NCI-H1105 (cell line): ENCODE measurements around the gene YY1AP1.
A peak's percentile ranks its signal among the peaks of the same experiment; 100 is the strongest.
"Not testable (repeated sequence)": the region's sequence is repeated elsewhere in the genome, so short reads cannot be mapped to it uniquely, and the experiment has no call there.

ENCODE experiments used
- DNase-seq: peaks from one replicate; lab custom pipeline; 2025; lab: John Stamatoyannopoulos, UW

The YY1AP1 gene, protein sequence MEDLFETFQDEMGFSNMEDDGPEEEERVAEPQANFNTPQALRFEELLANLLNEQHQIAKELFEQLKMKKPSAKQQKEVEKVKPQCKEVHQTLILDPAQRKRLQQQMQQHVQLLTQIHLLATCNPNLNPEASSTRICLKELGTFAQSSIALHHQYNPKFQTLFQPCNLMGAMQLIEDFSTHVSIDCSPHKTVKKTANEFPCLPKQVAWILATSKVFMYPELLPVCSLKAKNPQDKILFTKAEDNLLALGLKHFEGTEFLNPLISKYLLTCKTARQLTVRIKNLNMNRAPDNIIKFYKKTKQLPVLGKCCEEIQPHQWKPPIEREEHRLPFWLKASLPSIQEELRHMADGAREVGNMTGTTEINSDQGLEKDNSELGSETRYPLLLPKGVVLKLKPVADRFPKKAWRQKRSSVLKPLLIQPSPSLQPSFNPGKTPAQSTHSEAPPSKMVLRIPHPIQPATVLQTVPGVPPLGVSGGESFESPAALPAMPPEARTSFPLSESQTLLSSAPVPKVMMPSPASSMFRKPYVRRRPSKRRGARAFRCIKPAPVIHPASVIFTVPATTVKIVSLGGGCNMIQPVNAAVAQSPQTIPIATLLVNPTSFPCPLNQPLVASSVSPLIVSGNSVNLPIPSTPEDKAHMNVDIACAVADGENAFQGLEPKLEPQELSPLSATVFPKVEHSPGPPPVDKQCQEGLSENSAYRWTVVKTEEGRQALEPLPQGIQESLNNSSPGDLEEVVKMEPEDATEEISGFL

DNA sequence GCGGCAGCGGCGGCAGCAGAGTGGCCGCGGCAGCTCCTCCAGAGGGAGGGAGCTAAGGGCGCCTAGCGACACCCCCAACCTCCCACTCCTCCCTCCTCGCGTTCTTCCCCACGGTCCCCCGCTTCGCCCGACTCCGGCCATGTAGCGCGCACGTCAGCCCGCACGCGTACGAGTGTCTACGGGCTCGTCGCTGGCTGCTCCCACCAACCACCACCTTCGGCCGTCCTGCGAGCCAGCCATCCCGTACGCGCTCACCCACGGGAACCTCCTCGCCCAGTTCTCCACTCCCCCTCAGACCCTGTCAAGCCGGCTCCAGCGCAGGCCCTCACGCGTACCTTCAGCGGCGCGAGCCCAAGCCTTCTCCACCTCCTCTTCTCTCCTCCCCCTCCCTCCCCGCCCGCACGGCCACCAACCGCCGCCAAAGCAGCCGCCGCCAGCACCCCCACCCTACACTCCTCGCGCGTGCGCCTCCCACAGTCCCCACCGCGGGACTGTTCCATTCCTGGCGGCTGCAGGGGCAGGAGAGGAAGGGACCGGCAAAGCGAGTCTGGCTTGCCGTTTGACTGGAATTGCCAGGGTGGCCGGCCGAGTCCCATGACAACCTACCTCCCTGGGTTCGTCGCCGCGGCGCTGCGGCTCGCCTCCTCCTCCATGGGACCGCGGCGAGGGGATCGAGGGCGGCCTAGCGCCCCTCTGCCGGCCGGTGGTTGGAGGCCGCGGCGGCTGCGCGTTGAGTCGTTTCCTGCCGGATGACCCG is at the start of gene YY1AP1:
YY1AP1 (minus strand) TSS at position 451 of the 757 bp plus-strand sequence. CDS start 8,338 bp downstream, outside the sequence.
- peak; percentile 84 for DNase-seq

DNA sequence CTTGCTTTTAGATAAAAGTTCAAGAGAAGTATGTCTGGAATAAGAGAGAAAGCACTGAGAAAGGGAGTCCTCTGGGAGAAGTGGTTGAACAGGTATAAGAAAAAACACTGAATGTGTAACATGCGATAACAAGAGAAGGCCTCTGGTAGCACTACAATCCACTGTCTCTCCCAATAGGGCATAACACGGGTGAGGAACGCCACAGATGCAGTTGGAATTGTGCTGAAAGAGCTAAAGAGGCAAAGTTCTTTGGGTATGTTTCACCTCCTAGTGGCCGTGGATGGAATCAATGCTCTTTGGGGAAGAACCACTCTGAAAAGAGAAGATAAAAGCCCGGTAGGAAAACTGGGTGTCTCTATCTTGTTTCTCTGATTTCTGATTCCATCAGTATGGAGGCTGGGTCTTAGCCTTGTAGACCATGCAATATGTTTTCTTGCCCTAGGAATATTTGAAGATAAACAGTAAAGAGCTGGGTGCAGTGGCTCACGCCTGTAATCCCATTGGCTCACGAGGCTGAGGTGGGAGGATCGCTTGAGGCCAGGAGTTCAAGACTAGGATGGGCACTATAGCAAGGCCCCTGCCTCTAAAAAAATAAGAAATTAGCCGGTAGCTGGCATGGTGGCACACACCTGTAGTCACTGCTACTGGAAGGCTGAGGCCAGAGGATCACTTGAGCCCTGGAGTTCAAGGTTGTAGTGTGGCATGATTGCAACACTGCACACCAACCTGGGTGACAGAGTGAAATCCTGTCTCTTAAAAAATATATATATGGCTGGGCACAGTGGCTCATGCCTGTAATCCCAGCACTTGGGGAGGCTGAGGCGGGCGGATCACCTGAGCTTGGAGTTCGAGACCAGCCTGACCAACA is 40.7 kb upstream of the YY1AP1 start:
- peak; percentile 14 for DNase-seq

DNA sequence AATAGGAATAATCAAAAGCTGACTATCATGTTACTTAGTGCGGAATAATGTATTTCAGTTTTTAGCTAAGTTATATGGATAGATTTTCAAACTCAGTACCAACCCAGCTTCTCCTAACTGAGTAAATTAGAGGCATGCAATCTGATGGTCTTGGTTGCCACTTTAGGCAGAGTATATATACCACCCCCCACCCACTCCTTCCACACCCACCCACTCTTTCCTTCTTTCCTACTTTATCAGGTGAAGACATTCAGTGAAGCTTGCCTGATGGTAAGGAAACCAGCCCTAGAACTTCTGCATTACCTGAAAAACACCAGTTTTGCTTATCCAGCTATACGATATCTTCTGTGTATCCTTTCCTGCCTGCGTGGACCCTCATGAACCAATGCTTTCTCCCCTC is 36.6 kb upstream of the YY1AP1 start:
- DNase-seq = no peak

DNA sequence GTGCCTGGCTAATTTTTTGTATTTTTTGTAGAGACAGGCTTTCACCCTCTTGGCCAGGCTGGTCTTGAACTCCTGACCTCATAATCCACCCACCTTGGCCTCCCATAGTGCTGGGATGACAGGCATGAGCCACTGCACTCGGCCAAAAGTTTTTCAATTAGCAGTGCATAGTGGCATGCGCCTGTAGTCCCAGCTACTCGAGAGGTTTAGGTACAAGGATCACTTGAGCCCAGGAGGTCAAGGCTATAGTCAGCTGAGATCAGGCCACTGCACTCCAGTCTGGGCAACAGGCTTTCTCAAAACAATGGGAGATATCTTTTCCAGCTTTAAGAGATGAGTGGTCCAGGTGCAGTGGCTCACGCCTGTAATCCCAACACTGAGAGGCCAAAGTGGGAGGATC is 31.1 kb upstream of the YY1AP1 start:
- DNase-seq = no peak

DNA sequence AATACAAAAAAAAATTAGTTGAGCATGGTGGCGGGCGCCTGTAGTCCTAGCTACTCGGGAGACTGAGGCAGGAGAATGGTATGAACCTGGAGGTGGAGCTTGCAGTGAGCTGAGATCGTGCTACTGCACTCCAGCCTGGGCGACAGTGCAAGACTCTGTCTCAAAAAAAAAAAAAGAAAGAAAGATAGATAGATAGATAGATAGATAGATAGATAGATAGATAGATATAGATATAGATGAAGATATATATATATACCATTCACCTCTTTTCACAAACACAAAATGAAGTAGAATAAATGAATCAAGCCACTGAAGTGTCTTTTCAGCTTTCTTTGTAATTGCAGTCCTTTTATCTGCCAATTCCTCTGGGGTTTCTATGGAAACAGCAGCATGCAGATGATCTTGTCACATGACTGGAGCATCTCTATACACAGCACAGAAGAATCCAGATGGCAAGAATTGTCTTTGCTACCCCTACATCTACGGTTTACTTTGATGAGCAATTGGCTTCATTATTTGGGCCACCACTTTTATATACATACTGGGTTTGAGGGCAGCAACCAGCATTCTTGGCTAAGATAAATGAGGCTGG is 30.0 kb upstream of the YY1AP1 start:
- DNase-seq = not testable (repeated sequence)

DNA sequence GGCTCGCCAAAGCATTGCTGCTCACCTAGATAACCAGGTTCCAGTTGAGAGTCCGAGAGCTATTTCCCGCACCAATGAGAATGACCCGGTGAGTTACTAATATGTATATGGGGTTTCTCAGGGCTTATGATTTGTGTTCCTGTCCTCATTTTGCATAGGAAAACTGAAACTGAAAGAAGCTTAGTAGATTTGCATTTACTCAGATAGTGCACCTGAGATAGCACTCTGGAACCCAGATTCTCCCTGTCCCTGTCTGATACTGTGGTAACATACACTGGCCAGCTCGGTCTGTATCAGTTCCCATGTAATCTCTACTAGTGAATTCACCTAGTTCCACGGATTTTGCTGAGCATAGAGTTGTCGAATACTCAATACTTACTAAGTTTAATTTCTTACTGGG is 28.5 kb upstream of the YY1AP1 start:
- DNase-seq = no peak

DNA sequence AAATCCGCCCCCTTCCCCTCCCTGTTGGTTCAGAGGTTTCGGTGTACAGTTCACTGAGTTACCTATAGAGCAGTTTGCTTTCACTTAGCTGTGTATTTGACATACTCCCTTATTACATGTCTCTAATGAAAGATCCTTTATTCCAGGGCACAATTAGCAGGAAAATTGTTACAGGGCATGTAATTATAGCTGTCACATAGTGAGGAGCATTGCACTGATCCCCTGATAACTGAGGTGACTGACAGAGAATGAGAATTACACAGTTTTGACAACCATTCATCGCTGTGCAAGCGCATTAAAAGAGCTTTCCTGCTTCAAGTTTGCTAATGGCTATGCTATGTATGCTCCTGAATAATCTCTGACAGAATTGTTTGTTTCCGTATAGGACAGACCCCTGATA is 27.2 kb upstream of the YY1AP1 start:
- DNase-seq = no peak

- DNase-seq = not testable (repeated sequence)
Observed at GRCh38 chr1:155715056-155715455, 26.5 kb upstream of the YY1AP1 start.

GRCh38 chr1:155713075-155713474 is 24.5 kb upstream of the YY1AP1 start:
- DNase-seq = no peak

DNA sequence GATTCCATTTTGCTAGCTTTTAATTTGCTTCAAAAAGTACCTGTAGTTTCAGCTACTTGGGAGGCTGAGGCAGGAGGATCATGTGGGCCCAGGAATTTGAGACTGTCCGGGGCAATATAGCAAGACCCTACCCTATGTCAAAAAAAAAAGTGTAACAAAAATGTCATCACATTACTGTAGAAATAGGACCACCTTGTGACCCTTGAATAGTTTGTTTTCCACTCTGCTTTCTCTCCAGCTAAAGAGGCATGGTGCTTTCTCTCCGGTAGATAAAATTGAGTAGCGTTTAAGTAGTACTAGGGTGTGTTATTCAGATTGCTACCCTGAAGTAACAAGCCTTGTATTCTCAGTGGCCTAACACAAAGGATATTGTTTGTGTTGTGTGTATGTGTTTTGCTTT is 24.1 kb upstream of the YY1AP1 start:
- not testable (repeated sequence) for DNase-seq

GRCh38 chr1:155711457-155711856 is 22.9 kb upstream of the YY1AP1 start:
- DNase-seq = not testable (repeated sequence)

DNA sequence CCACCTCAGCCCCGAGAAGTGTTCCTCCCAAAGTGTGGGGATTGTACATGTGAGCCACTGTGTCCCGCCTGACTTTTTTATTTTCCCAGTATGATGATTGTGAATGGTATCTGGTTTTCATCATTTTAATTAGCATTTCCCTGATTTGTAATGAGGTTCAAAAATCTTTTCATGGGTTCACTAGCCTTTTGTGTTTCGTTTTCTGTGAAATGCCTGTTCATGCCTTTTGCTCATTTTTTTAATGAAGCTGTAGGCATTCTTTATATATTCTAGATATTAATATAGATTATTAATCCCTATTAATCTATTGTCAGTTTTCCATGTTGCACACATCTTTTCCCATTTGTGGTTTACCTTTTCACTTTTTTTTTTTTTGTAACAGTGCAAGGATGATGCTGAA is 20.8 kb upstream of the YY1AP1 start:
- no peak for DNase-seq

DNA sequence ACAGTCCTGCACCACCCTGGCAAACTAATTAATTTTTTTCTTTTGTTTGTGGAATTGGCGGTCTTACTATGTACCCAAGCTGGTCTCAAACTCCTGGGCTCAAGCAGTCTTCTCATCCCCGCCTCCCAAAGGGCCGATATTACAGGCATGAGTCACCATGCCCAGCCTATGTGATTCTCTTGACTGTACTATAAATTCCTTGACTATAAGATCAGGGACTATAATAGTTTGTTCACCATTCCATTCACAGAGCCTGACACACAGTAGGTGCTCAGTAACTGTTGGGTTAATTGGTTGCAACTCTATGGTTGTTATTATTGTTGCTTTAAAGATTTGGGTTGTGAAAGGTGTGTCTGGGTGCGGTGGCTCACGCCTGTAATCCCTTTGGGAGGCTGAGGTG is 17.6 kb upstream of the YY1AP1 start:
- no peak for DNase-seq

GRCh38 chr1:155704414-155704813 is 15.8 kb upstream of the YY1AP1 start:
- DNase-seq = not testable (repeated sequence)

DNA sequence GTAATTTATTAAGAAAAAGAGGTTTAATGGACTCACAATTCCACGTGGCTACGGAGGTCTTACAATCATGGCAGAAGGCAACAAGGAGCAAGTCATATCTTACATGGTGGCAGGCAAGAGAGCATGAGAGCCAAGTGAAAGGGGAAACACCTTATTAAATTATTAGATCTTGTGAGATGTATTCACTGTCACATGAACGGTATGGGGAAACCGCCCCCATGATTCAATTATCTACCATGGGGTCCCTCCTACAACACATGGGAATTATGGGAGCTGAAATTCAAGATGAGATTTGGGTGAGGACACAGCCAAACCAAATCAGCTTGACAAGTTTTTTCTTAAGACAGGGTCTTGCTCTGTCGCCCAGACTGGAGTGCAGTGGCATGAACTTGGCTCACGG is 14.6 kb upstream of the YY1AP1 start:
- no peak for DNase-seq

DNA sequence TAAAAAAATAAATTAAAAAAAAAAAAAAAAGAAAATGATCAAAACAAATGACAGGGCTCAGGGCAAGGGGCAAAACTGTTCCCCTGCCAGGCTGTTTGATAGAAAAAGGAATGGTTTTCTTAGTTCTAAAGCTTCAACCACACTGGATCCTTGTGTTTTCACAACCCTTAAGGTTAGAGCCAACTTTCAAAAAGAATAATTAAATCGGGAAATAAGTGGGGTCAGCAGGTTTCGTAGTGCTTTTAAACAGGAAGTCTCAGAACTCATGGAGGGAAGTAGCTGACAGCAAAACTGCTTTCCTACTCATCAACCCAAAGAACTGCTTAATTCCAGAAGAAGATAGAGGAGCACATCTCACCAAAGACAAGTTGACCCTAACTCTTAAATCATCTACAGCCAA is 13.1 kb upstream of the YY1AP1 start:
- not testable (repeated sequence) for DNase-seq

- not testable (repeated sequence) for DNase-seq
Observed at GRCh38 chr1:155699062-155699461, 10.5 kb upstream of the YY1AP1 start.

DNA sequence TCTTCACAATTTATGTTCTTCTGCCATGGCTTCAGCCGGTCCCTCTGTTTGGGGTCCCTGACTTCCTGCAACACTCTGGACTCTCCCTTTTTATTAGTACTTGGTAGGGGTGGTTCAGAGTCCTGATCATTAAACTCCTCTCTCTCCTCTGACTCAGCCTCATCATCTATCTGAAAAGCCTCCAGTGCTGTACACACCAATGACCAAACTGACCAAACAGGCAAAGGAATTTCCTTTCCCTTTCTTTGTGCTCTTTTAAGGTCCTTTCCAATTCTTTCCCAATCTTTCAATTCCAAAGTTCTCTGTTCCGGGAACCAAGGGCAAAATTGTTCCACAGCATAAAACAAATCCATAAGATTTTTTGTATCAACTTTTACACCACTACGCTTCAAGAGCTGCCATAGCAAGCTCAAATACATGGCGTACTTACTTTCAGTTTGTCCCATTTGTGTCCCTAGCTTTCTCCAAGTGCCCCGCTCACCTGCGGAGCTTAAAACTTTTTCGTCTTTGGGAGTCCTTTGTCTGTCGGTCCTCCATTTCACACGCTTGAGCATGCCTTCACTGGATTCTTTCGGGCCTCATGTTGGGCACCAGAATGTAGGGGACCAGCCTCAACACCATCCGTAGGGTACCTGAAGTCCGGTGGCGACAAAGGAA is 9.9 kb upstream of the YY1AP1 start:
- no peak for DNase-seq

DNA sequence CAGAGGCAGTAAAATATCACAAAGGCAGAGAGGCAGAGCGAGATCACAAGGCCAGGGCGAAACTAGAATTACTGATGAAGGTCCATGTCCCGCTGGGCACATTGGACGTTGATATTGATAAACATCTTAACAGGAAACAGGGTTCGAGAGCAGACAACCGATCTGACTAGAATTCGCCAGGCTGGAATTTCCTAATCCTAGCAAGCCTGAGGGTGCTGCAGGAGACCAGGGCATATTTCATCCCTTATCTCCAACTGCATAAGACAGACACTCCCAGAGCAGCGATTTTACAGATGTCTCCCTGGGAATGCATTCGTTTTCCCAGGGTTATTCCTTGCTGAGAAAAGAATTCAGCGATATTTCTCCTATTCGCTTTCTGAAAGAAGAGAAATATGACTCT is 9.0 kb upstream of the YY1AP1 start:
- not testable (repeated sequence) for DNase-seq

DNA sequence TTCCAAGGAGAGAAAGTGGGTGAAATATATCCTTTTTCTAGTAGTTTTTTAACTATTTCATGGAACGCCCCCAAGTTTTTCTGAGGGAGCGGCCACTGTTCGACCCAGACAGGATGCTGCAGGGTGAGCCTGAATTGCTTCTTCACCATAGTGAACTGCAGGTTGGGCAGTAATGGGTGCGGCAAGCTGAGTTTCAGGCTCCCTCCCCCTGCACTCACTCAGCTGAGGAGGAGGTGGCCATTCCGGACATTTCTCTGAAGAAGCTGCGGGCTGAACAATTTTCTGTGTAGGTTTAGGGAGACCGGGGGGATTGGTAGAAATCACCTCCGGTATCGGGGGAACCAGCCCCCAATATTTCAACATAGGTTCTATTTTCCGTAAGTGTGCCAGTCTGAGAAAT is 8.5 kb upstream of the YY1AP1 start:
- DNase-seq = no peak

DNA sequence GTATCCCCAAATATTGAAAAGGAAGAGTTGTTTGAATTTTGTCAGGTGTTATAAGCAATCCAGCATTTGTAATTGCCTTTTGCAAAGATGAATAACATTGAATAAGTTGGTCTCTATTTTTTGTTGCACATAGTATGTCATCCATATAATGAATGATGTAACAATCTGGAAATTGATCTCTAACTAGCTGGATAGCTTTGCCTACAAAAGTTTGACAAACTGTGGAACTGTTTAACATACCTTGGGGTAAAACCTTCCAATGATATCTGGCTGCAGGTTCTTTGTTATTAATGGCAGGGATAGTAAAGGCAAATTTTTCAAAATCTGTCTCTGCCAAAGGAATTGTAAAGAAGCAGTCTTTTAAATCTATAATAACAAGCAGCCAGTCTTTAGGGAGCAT is 8.0 kb upstream of the YY1AP1 start:
- no peak for DNase-seq
